Right forelimb (tissue), 1 donor: Measurements from ENCODE around the gene FBF1.

Experiments
- DNase-seq: peaks from one replicate; pipeline ENCODE4 v3.0.0-alpha.2; 2018

The FBF1 gene

GRCh38 chr17:75945211-75945610, 4.4 kb upstream of the FBF1 start:
- no peak for DNase-seq

GRCh38 chr17:75943491-75943890, 2.6 kb upstream of the FBF1 start:
- DNase-seq: no peak

- no peak for DNase-seq
Measured at GRCh38 chr17:75942473-75942872, 1.6 kb upstream of the FBF1 start.

- no peak for DNase-seq
Measured at GRCh38 chr17:75941442-75941819, 589 bp upstream of the FBF1 start.

GRCh38 chr17:75937652-75938051, 3.2 kb downstream of the FBF1 start:
- no peak for DNase-seq

GRCh38 chr17:75933808-75934207, 7.0 kb downstream of the FBF1 start:
- no peak for DNase-seq

- DNase-seq: no peak
Measured at GRCh38 chr17:75932852-75933251, 8.0 kb downstream of the FBF1 start.

- no peak for DNase-seq
Measured at GRCh38 chr17:75931062-75931461, 9.8 kb downstream of the FBF1 start.

GRCh38 chr17:75927286-75927922, 13.4 kb downstream of the FBF1 start:
- no peak for DNase-seq

GRCh38 chr17:75926456-75926855, 14.4 kb downstream of the FBF1 start:
- DNase-seq: no peak

- DNase-seq: no peak
Measured at GRCh38 chr17:75925912-75926311, 14.9 kb downstream of the FBF1 start.

GRCh38 chr17:75925103-75925502, 15.7 kb downstream of the FBF1 start:
- no peak for DNase-seq

GRCh38 chr17:75922963-75923874, 17.6 kb downstream of the FBF1 start:
- DNase-seq: no peak

- DNase-seq: no peak
Measured at GRCh38 chr17:75922173-75922961, 18.5 kb downstream of the FBF1 start.

GRCh38 chr17:75921596-75921995, 19.2 kb downstream of the FBF1 start:
- no peak for DNase-seq

- DNase-seq: no peak
Measured at GRCh38 chr17:75920045-75920560, 20.7 kb downstream of the FBF1 start.

- no peak for DNase-seq
Measured at GRCh38 chr17:75919611-75920010, 21.2 kb downstream of the FBF1 start.

- no peak for DNase-seq
Measured at GRCh38 chr17:75917917-75918445, 22.9 kb downstream of the FBF1 start.

GRCh38 chr17:75917141-75917916, 23.5 kb downstream of the FBF1 start:
- DNase-seq: no peak

- no peak for DNase-seq
Measured at GRCh38 chr17:75915268-75915667, 25.6 kb downstream of the FBF1 start.

- DNase-seq: no peak
Measured at GRCh38 chr17:75914643-75915267, 26.1 kb downstream of the FBF1 start.
